T-cell (primary cell): Measurements from ENCODE around the gene KCNT1. TPM values are rescaled to one million over a fixed set of nuclear protein-coding genes. Genes with fewer than 3 reads are reported as not detected.

Experiments
- ATAC-seq, 4 experiments: fragments of 200-7000 bp in 3 of 4; fragments of 150-1000 bp in 1 of 4; cut with Tn5 transposase; replicated peaks in 1 of 4; 1 replicate in 3 of 4; 2 replicates in 1 of 4; pipeline ENCODE4 v1.10.0; 2021; ENCODE audit warnings: moderate library complexity in 3 of 4, mild to moderate bottlenecking in 2 of 4, moderate number of reproducible peaks in 1 of 4
- CTCF ChIA-PET, 2 donors: fragments of 300-600 bp; sonication (Branson Sonifier 250); formaldehyde crosslinking; loops; one replicate each; lab custom pipeline; 2022; ENCODE audit warnings: antibody characterized with exemption in 2 of 2; lab: Charles Lee
- POLR2A ChIA-PET, 2 donors: fragments of 300-600 bp; sonication (Branson Sonifier 250); formaldehyde crosslinking; loops; one replicate each; lab custom pipeline; 2022; ENCODE audit warnings: antibody characterized with exemption in 2 of 2; lab: Charles Lee
- DNase-seq, 35 experiments: peaks; one replicate each; pipeline versions ENCODE4 v3.0.0 to v3.0.0-alpha.2; 2013 to 2023
- H3K27ac ChIP-seq: one replicate; pipeline ENCODE4 v1.5.1; 2013; ENCODE audit warnings: low read length
- H3K27me3 ChIP-seq, 2 experiments: replicated peaks in 1 of 2; 1 replicate in 1 of 2; 2 replicates in 1 of 2; pipeline versions ENCODE4 v1.6.1 to v1.7.0; 2013; ENCODE audit warnings: low read length in 1 of 2, mixed read lengths in 1 of 2; ENCODE audit not compliant: control insufficient read depth in 2 of 2, insufficient read depth in 2 of 2; ENCODE audit errors: extremely low read depth in 1 of 2
- H3K36me3 ChIP-seq, 2 donors: 1 replicate in 1 of 2; 2 replicates in 1 of 2; pipeline versions ENCODE4 v1.6.1 to v1.7.0; 2013; ENCODE audit warnings: low read length in 1 of 2; ENCODE audit not compliant: control insufficient read depth in 2 of 2, insufficient read depth in 1 of 2; ENCODE audit errors: extremely low read depth in 1 of 2
- H3K4me1 ChIP-seq, 2 experiments: 1 replicate in 1 of 2; 2 replicates in 1 of 2; pipeline versions ENCODE4 v1.6.1 to v1.7.0; 2013; ENCODE audit warnings: low read length in 2 of 2, mixed read lengths in 1 of 2; ENCODE audit not compliant: insufficient read depth in 2 of 2, control insufficient read depth in 1 of 2; ENCODE audit errors: extremely low read depth in 1 of 2
- H3K4me3 ChIP-seq, 2 donors: 1 replicate in 1 of 2; 2 replicates in 1 of 2; pipeline versions ENCODE4 v1.5.1 to v1.7.0; 2013; ENCODE audit warnings: mild to moderate bottlenecking in 2 of 2, low read length in 1 of 2, moderate library complexity in 1 of 2; ENCODE audit not compliant: control insufficient read depth in 1 of 2; ENCODE audit errors: extremely low read depth in 1 of 2
- H3K9me3 ChIP-seq: 2 replicates; pipeline ENCODE4 v1.7.0; 2013
- H3K27ac Mint-ChIP-seq, 2 donors: one replicate each; pipeline ENCODE4 v1.8.0; 2020 to 2021; ENCODE audit warnings: mild to moderate bottlenecking in 2 of 2, mixed read lengths in 2 of 2
- H3K27me3 Mint-ChIP-seq, 2 donors: one replicate each; pipeline ENCODE4 v1.8.0; 2021 to 2022; ENCODE audit warnings: mixed read lengths in 2 of 2
- H3K36me3 Mint-ChIP-seq: one replicate; pipeline ENCODE4 v1.8.0; 2021; ENCODE audit warnings: mixed read lengths
- H3K4me1 Mint-ChIP-seq, 3 donors: one replicate each; pipeline ENCODE4 v1.8.0; 2020 to 2022; ENCODE audit warnings: mixed read lengths in 3 of 3, mild to moderate bottlenecking in 1 of 3
- H3K4me3 Mint-ChIP-seq, 3 donors: one replicate each; pipeline ENCODE4 v1.8.0; 2020 to 2022; ENCODE audit warnings: mild to moderate bottlenecking in 3 of 3, mixed read lengths in 3 of 3, moderate library complexity in 3 of 3
- H3K9me3 Mint-ChIP-seq, 3 donors: one replicate each; pipeline ENCODE4 v1.8.0; 2020 to 2022; ENCODE audit warnings: mixed read lengths in 3 of 3
- WGBS: methylation state at CpG from one replicate; pipeline ENCODE4 v1.1.5; 2013; ENCODE audit warnings: missing lambda C conversion rate; ENCODE audit not compliant: insufficient coverage; 5-methylcytosine and 5-hydroxymethylcytosine counted together
- total RNA-seq, 35 experiments: library from RNA in 6 of 35; stranded (reverse) in 6 of 35; fragments of 120-200 nt in 1 of 35; gene quantifications; one replicate each; pipeline versions ENCODE4 v1.2.1 to v1.2.4 and lab custom pipeline; 2013 to 2026

The KCNT1 gene
- total RNA-seq, 5 donors from 2014 or later (not counting 1 experiment from before 2014, with no cell fraction given) = 0.07 to 0.54 (median 0.16) TPM; not detected in 2

DNA sequence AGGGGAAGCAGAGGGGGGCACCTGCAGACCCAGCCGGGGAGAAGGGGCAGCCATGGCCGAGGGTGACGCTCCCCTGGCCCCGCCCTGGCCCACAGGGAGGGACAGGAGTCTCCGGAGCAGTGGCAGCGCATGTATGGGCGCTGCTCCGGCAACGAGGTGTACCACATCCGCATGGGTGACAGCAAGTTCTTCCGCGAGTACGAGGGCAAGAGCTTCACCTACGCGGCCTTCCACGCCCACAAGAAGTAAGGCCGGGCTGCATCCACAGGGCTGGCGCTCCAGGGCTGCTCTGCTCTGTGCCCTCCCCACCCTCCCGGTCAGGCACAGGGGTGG, 68.2 kb downstream of the KCNT1 start:
- Mint-ChIP-seq H3K4me3 (no peak overlapping the region), H3K27ac (no peak overlapping the region), H3K27me3 (peaks cover 0 to 5% of the 10 kb centered on the region in 2 donors), H3K4me1 (no peaks in the 10 kb centered on the region), H3K36me3 (no peaks in the 10 kb centered on the region), H3K9me3 (peaks cover 0 to 5% (median 4%) of the 10 kb centered on the region in 3 donors)
- ChIA-PET POLR2A (no interaction called here), CTCF (interaction anchor here in 1 of 2 donors (0.6 kb wide), 1 partner anchor 196 kb away, joined by 3 read pairs; no protein-coding TSS in a partner anchor)
- Histone ChIP-seq H3K36me3 (no peaks in the 10 kb centered on the region), H3K27me3 (peaks cover 0 to 20% of the 10 kb centered on the region in 2 experiments), H3K4me1 (no peaks in the 10 kb centered on the region), H3K27ac (no peak overlapping the region), H3K9me3 (no peaks in the 10 kb centered on the region), H3K4me3 (no peak overlapping the region)
- WGBS = 74% methylated on average over 19 of the region's 19 CpGs
- ATAC-seq (no peak), DNase-seq (no peak)

DNA sequence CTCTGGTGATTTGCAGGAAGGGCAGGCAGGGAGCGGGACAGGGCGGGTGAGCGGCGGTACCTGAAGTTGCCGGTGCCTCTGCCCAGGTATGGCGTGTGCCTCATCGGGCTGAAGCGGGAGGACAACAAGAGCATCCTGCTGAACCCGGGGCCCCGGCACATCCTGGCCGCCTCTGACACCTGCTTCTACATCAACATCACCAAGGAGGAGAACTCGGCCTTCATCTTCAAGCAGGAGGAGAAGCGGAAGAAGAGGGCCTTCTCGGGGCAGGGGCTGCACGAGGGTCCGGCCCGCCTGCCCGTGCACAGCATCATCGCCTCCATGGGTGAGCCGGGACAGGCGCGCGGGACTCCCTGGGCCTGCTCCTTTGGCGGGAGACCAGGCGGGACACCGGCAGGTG, 68.8 kb downstream of the KCNT1 start:
- H3K4me1 ChIP-seq = no peaks in the 10 kb centered on the region
- Mint-ChIP-seq H3K27me3 (peaks cover 0 to 5% of the 10 kb centered on the region in 2 donors), H3K4me3 (no peak overlapping the region), H3K9me3 (peaks cover 0 to 5% (median 4%) of the 10 kb centered on the region in 3 donors), H3K36me3 (no peaks in the 10 kb centered on the region), H3K4me1 (no peaks in the 10 kb centered on the region), H3K27ac (no peak overlapping the region)
- ATAC-seq (no peak), DNase-seq (no peak)
- H3K27ac ChIP-seq = no peak overlapping the region
- H3K27me3 ChIP-seq = peaks cover 0 to 20% of the 10 kb centered on the region in 2 experiments
- H3K9me3 ChIP-seq = no peaks in the 10 kb centered on the region
- WGBS = 87% methylated on average over 20 of the region's 26 CpGs
- no peaks in the 10 kb centered on the region for H3K36me3 ChIP-seq
- no peak overlapping the region for H3K4me3 ChIP-seq
- CTCF ChIA-PET = interaction anchor here in 1 of 2 donors (0.6 kb wide), 1 partner anchor 195 kb away, joined by 3 read pairs; no protein-coding TSS in a partner anchor
- POLR2A ChIA-PET = no interaction called here

DNA sequence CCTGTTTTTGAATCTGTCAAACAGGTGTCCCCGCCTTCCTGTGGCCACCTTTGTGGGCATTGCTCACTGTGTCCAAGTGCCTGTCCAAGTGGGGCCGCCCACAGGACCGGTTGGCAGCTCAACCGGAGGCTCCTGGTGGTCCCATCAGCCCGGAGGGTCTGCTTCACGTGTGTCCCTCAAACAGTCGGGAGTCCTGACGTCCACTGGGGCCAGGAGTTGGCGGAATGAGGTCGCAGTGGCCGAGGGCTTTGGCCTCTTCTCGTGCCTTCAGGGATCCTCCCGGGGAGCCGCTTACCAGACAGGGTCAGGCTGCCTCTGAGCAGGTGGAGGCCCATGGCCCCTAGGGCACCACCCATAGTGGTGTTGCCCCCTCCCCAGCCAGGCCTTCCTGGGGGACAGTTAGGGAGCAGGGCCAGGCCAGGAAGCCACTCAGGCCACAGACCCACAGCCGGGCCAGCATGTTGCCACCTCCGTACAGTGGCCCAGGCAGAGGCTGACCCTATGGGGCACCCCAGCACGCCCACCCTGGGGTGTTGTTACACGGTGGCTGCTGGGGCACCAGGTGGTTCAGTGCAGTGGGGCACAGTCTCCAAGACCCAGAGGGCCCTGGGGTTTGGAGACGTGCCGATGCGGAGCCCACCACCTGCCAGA, 69.5 kb downstream of the KCNT1 start:
- no peak overlapping the region for H3K27ac ChIP-seq
- no peaks in the 10 kb centered on the region for H3K9me3 ChIP-seq
- WGBS = 79% methylated on average over 21 of the region's 21 CpGs
- Mint-ChIP-seq H3K4me3 (no peak overlapping the region), H3K36me3 (no peaks in the 10 kb centered on the region), H3K4me1 (no peaks in the 10 kb centered on the region), H3K27ac (no peak overlapping the region), H3K9me3 (no peaks in the 10 kb centered on the region), H3K27me3 (peaks cover 0 to 5% of the 10 kb centered on the region in 2 donors)
- DNase-seq (no peak), ATAC-seq (no peak)
- no peak overlapping the region for H3K4me3 ChIP-seq
- CTCF ChIA-PET = no interaction called here
- POLR2A ChIA-PET = no interaction called here
- H3K36me3 ChIP-seq = no peaks in the 10 kb centered on the region
- peaks cover 0 to 2% of the 10 kb centered on the region in 2 experiments for H3K4me1 ChIP-seq
- peaks cover 0 to 20% of the 10 kb centered on the region in 2 experiments for H3K27me3 ChIP-seq

DNA sequence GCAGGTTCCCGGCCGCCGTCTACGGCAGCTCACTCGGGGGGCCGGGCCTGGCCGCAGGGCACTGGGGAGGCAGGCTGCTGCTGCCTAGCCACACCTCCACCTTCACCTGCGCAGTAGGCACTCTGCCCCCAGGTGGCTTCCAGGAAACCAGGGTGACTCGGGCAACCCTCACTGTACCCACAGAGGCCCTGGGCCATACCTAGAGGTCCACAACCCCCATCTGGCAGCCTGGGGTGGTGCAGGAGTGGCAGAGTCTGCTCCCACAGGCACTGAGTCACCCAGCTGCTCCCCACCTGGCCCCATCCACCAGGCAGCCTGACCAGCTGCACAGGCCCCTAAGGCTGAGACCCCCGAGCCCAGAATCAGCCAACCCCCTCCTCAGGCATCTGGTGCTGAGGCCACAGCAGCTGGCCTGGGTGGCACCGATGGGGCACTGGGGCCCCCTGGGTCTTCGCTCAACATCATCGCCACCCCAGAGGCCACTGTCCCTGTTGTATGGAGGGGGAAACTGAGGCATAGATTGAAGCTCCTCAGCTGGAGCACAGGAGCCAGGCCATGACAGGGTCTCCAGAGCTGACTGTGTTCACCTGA, 70.2 kb downstream of the KCNT1 start:
- ChIA-PET POLR2A (no interaction called here), CTCF (no interaction called here)
- ATAC-seq (no peak), DNase-seq (no peak)
- H3K9me3 Mint-ChIP-seq = no peaks in the 10 kb centered on the region
- no peak overlapping the region for H3K27ac Mint-ChIP-seq
- Histone ChIP-seq H3K9me3 (no peaks in the 10 kb centered on the region), H3K4me3 (no peak overlapping the region), H3K36me3 (no peaks in the 10 kb centered on the region), H3K4me1 (peaks cover 0 to 8% of the 10 kb centered on the region in 2 experiments), H3K27ac (no peak overlapping the region), H3K27me3 (peaks cover 0 to 20% of the 10 kb centered on the region in 2 experiments)
- H3K36me3 Mint-ChIP-seq = no peaks in the 10 kb centered on the region
- no peaks in the 10 kb centered on the region for H3K4me1 Mint-ChIP-seq
- WGBS = 88% methylated on average over 10 of the region's 13 CpGs
- H3K4me3 Mint-ChIP-seq = no peak overlapping the region
- peaks cover 0 to 5% of the 10 kb centered on the region in 2 donors for H3K27me3 Mint-ChIP-seq

DNA sequence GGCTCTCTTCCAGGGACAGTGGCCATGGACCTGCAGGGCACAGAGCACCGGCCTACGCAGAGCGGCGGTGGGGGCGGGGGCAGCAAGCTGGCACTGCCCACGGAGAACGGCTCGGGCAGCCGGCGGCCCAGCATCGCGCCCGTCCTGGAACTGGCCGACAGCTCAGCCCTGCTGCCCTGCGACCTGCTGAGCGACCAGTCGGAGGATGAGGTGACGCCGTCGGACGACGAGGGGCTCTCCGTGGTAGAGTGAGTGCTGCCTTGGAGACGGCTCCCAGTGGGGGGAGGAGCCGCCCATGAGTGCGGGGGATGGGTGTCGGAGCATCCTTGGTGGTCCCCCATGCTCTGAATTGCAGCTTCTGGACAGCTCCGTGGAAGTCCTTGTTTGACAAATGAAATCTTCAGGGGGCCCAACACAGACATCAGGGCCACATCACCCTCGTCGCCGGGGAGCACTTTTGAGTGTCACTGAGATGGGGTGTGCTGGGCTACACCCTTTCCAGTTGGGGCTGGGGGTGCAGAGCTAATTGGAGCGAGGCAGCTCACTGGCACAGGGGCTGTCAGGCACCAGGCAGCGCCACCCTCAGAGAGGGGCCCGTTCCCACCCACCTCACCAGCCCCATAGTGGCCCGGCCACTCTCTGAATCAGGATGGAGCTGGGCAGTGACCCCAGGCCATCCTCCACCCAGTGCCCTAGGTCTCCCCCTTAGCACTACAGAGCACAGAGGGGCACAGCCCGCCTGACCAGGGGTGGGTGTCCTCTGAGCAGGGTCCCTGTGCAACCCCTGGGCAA, 70.9 kb downstream of the KCNT1 start:
- Histone ChIP-seq H3K4me1 (peaks cover 0 to 16% of the 10 kb centered on the region in 2 experiments), H3K9me3 (no peaks in the 10 kb centered on the region), H3K4me3 (no peak overlapping the region), H3K27me3 (peaks cover 0 to 20% of the 10 kb centered on the region in 2 experiments), H3K36me3 (no peaks in the 10 kb centered on the region), H3K27ac (no peak overlapping the region)
- WGBS = 78% methylated on average over 33 of the region's 36 CpGs
- no peaks in the 10 kb centered on the region for H3K4me1 Mint-ChIP-seq
- H3K27me3 Mint-ChIP-seq = peaks cover 0 to 5% of the 10 kb centered on the region in 2 donors
- DNase-seq (no peak), ATAC-seq (no peak)
- H3K36me3 Mint-ChIP-seq = no peaks in the 10 kb centered on the region
- CTCF ChIA-PET = no interaction called here
- no peaks in the 10 kb centered on the region for H3K9me3 Mint-ChIP-seq
- H3K4me3 Mint-ChIP-seq = no peak overlapping the region
- POLR2A ChIA-PET = no interaction called here
- H3K27ac Mint-ChIP-seq = no peak overlapping the region

DNA sequence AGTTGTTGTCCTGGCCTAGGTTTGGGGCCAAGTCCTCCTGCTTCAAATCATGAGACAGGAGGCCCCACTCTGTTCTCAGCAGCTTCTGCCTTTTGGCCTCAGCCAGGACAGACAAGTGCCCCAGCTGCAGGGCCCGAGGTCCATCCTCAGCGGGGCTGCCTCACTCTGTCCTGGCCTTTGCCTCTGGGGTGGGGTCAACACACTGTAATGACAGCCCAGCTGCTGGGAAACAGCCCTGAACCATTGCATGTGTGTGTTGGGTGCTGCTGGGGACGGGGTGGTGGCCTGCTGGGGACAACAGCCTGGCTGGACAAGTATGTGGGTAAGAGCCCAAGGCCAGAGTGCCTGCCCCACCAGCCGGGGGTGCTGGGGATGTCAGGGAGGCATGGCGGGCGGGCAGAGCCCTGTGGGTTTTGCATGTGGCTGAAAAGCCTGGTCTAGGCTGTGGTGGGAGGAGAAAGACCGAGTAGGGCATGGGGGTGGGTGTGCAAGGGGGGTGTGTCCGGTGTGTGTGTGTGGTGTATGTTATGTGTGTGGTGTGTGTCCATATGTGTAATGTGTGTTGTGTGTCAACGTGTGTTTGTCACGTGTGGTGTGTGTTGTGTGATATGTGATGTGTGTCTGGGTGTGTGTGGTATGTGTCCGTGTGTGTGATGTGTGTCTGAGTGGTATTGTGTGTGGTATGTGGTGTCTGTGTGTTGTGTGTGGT, 71.7 kb downstream of the KCNT1 start:
- 71% methylated on average over 11 of the region's 11 CpGs for WGBS
- H3K9me3 Mint-ChIP-seq = no peaks in the 10 kb centered on the region
- peaks cover 0 to 5% of the 10 kb centered on the region in 2 donors for H3K27me3 Mint-ChIP-seq

More for the DNA sequence above, 71.7 kb downstream of the KCNT1 start:
- ChIA-PET CTCF (no interaction called here), POLR2A (no interaction called here)
- H3K36me3 Mint-ChIP-seq = no peaks in the 10 kb centered on the region
- DNase-seq (no peak), ATAC-seq (no peak)
- H3K9me3 ChIP-seq = no peaks in the 10 kb centered on the region
- no peak overlapping the region for H3K4me3 ChIP-seq
- H3K27ac ChIP-seq = no peak overlapping the region
- no peak overlapping the region for H3K4me3 Mint-ChIP-seq
- no peak overlapping the region for H3K27ac Mint-ChIP-seq
- H3K4me1 ChIP-seq = peaks cover 0 to 18% of the 10 kb centered on the region in 2 experiments
- H3K27me3 ChIP-seq = peaks cover 0 to 27% of the 10 kb centered on the region in 2 experiments
- H3K4me1 Mint-ChIP-seq = no peaks in the 10 kb centered on the region
- no peaks in the 10 kb centered on the region for H3K36me3 ChIP-seq
